H9 (cell line): ENCODE data around the gene RHOH. TPM values are rescaled to one million over a fixed set of nuclear protein-coding genes. Genes with fewer than 3 reads are reported as not detected.
A peak's percentile ranks its signal among the peaks of the same experiment; 100 is the strongest.

Experiments
- DNase-seq: peaks from one replicate; pipeline ENCODE4 v3.0.0-alpha.2; 2017
- H2AFZ ChIP-seq: one replicate; pipeline ENCODE4 v1.6.1; 2013; ENCODE audit warnings: mild to moderate bottlenecking, low read length, control low read depth, moderate library complexity
- H2AK5ac ChIP-seq: 2 replicates; pipeline ENCODE4 v1.6.1; 2013; ENCODE audit warnings: low read length, control low read depth, mixed read lengths; ENCODE audit not compliant: insufficient read length
- H2BK120ac ChIP-seq: one replicate; pipeline ENCODE4 v1.6.1; 2013; ENCODE audit warnings: low read depth, mild to moderate bottlenecking, low read length, control low read depth, inconsistent platforms; ENCODE audit not compliant: poor library complexity, severe bottlenecking
- H2BK12ac ChIP-seq: 2 replicates; pipeline ENCODE4 v1.6.1; 2013; ENCODE audit warnings: low read length, control low read depth, mixed read lengths, low read depth; ENCODE audit not compliant: insufficient read length
- H2BK15ac ChIP-seq: 2 replicates; pipeline ENCODE4 v1.6.1; 2013; ENCODE audit warnings: low read depth, low read length, control low read depth
- H2BK20ac ChIP-seq: one replicate; pipeline ENCODE4 v1.6.1; 2013; ENCODE audit warnings: low read depth, mild to moderate bottlenecking, low read length, control low read depth, inconsistent platforms; ENCODE audit not compliant: poor library complexity, severe bottlenecking
- H2BK5ac ChIP-seq: 2 replicates; pipeline ENCODE4 v1.6.1; 2013; ENCODE audit warnings: low read length, control low read depth, mixed read lengths; ENCODE audit not compliant: insufficient read length
- H3K14ac ChIP-seq: 2 replicates; pipeline ENCODE4 v1.6.1; 2013; ENCODE audit warnings: low read length, control low read depth; ENCODE audit not compliant: insufficient read depth
- H3K18ac ChIP-seq: 2 replicates; pipeline ENCODE4 v1.6.1; 2013; ENCODE audit warnings: low read depth, mild to moderate bottlenecking, mixed read lengths, low read length, control low read depth; ENCODE audit not compliant: insufficient read length
- H3K23ac ChIP-seq: 2 replicates; pipeline ENCODE4 v1.6.1; 2013; ENCODE audit warnings: low read length, control low read depth, mixed read lengths, low read depth; ENCODE audit not compliant: insufficient read length
- H3K23me2 ChIP-seq: 2 replicates; pipeline ENCODE4 v1.6.1; 2013; ENCODE audit warnings: low read depth, mild to moderate bottlenecking, mixed read lengths, low read length, control low read depth; ENCODE audit not compliant: insufficient read length, poor library complexity, severe bottlenecking
- H3K27ac ChIP-seq: 2 replicates; pipeline ENCODE4 v1.5.1; 2013; ENCODE audit warnings: low read length, control low read depth, mixed read lengths, low read depth; ENCODE audit not compliant: insufficient read length
- H3K27me3 ChIP-seq: 2 replicates; pipeline ENCODE4 v1.6.1; 2013; ENCODE audit warnings: low read length, control low read depth, inconsistent platforms; ENCODE audit not compliant: insufficient read depth
- H3K4ac ChIP-seq: 2 replicates; pipeline ENCODE4 v1.6.1; 2013; ENCODE audit warnings: low read depth, mild to moderate bottlenecking, control low read depth, inconsistent platforms, low read length, moderate library complexity
- H3K4me1 ChIP-seq: 2 replicates; pipeline ENCODE4 v1.6.1; 2013; ENCODE audit warnings: low read length, control low read depth, inconsistent platforms; ENCODE audit not compliant: insufficient read depth
- H3K4me2 ChIP-seq: 2 replicates; pipeline ENCODE4 v1.6.1; 2013; ENCODE audit warnings: low read length, control low read depth, mixed read lengths; ENCODE audit not compliant: insufficient read length, insufficient read depth
- H3K56ac ChIP-seq: 2 replicates; pipeline ENCODE4 v1.6.1; 2013; ENCODE audit warnings: low read depth, mild to moderate bottlenecking, mixed read lengths, low read length, control low read depth; ENCODE audit not compliant: insufficient read length
- H3K79me1 ChIP-seq: 2 replicates; pipeline ENCODE4 v1.6.1; 2013; ENCODE audit warnings: low read depth, mild to moderate bottlenecking, moderate library complexity, low read length, control low read depth, inconsistent platforms; ENCODE audit not compliant: insufficient read depth, poor library complexity, severe bottlenecking
- H3K79me2 ChIP-seq: 2 replicates; pipeline ENCODE4 v1.6.1; 2013; ENCODE audit warnings: low read length, control low read depth, inconsistent platforms; ENCODE audit not compliant: insufficient read depth
- H3K9ac ChIP-seq: 2 replicates; pipeline ENCODE4 v1.6.1; 2013; ENCODE audit warnings: low read length, control low read depth, mixed read lengths; ENCODE audit not compliant: insufficient read length; ENCODE audit errors: extremely low read depth
- H3K9me3 ChIP-seq: one replicate; pipeline ENCODE4 v1.6.1; 2013; ENCODE audit warnings: low read depth, low read length, inconsistent platforms; ENCODE audit not compliant: control insufficient read depth
- H3T11ph ChIP-seq: one replicate; pipeline ENCODE4 v1.6.1; 2013; ENCODE audit warnings: mild to moderate bottlenecking, low read length, control low read depth, inconsistent platforms
- H4K20me1 ChIP-seq: one replicate; pipeline ENCODE4 v1.6.1; 2013; ENCODE audit not compliant: control insufficient read depth, insufficient read length, insufficient read depth
- H4K5ac ChIP-seq: 2 replicates; pipeline ENCODE4 v1.6.1; 2013; ENCODE audit warnings: low read depth, mild to moderate bottlenecking, mixed read lengths, low read length, control low read depth; ENCODE audit not compliant: insufficient read length
- H4K8ac ChIP-seq: replicated peaks from 2 replicates; pipeline ENCODE4 v1.6.1; 2013; ENCODE audit warnings: low read length, control low read depth, mixed read lengths, low read depth; ENCODE audit not compliant: insufficient read length
- H4K91ac ChIP-seq: 2 replicates; pipeline ENCODE4 v1.6.1; 2013; ENCODE audit warnings: low read depth, mild to moderate bottlenecking, moderate library complexity, mixed read lengths, low read length, control low read depth; ENCODE audit not compliant: insufficient read length
- H3K27ac Mint-ChIP-seq, 3 experiments: 2 replicates in 2 of 3; 3 replicates in 1 of 3; pipeline ENCODE4 v1.8.0; 2020 to 2021; ENCODE audit warnings: mixed read lengths in 3 of 3, mild to moderate bottlenecking in 1 of 3, moderate library complexity in 1 of 3
- H3K27me3 Mint-ChIP-seq: 2 replicates; pipeline ENCODE4 v1.8.0; 2021; ENCODE audit warnings: low read depth, mild to moderate bottlenecking, moderate library complexity, mixed read lengths
- H3K36me3 Mint-ChIP-seq, 3 experiments: 2 replicates in 2 of 3; 3 replicates in 1 of 3; pipeline ENCODE4 v1.8.0; 2020 to 2021; ENCODE audit warnings: low read depth in 3 of 3, mixed read lengths in 3 of 3; ENCODE audit not compliant: insufficient read depth in 1 of 3
- H3K4me1 Mint-ChIP-seq, 2 experiments: 2 replicates each; pipeline ENCODE4 v1.8.0; 2020; ENCODE audit warnings: mixed read lengths in 2 of 2
- H3K4me3 Mint-ChIP-seq, 2 experiments: 2 replicates in 1 of 2; 3 replicates in 1 of 2; pipeline ENCODE4 v1.8.0; 2020 to 2021; ENCODE audit warnings: mild to moderate bottlenecking in 2 of 2, mixed read lengths in 2 of 2, moderate library complexity in 1 of 2
- H3K9me3 Mint-ChIP-seq, 2 experiments: 2 replicates in 1 of 2; 3 replicates in 1 of 2; pipeline ENCODE4 v1.8.0; 2020; ENCODE audit warnings: mild to moderate bottlenecking in 2 of 2, mixed read lengths in 2 of 2, moderate library complexity in 1 of 2
- WGBS: extraction: QIAGEN DNeasy Blood & Tissue Kit; methylation state at CpG from one replicate; pipeline ENCODE4 v1.1.7; 2013; ENCODE audit warnings: missing lambda C conversion rate, low lambda C conversion rate, mixed read lengths; ENCODE audit not compliant: insufficient read length; ENCODE audit errors: extremely low coverage; 5-methylcytosine and 5-hydroxymethylcytosine counted together
- total RNA-seq: library from RNA; stranded (reverse); gene quantifications from 2 replicates; pipeline ENCODE4 v1.2.1, GENCODE V29; 2021
- TF ChIP-seq, protein P1 (sequence below): fragments of 200-600 bp; sonication (generic); conservative IDR thresholded peaks from 3 replicates; pipeline ENCODE4 v1.8.0; 2021; ENCODE audit warnings: antibody characterized with exemption, mild to moderate bottlenecking

Gene RHOH
- total RNA-seq, 1 experiment from 2014 or later = 7.1 TPM

DNA sequence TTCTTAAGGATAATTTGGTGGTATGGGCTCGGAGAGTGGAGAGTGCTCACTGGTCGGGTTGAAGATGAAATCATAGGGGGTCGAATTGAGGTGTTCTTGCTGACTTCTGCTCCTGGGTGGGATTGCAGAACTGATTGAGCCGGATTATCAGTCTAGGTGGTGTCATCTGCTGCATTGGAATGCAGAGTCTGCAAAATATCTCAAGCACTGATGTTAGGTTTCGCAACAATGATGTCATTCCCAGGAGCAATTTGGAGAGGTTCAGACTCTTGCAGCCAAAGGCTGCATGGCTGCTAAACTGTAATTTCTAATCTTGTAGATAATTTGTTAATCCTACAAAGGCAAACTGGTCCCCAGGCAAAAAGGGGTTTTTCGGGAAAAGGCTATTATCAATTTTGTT, 67.7 kb downstream of the RHOH start:
- Histone ChIP-seq H3K27ac (no peak overlapping the region), H3K23ac (no peak overlapping the region), H3T11ph (no peak overlapping the region), H3K27me3 (no peaks in the 10 kb centered on the region), H2AFZ (no peak overlapping the region), H3K4me2 (no peak overlapping the region), H3K4me1 (no peaks in the 10 kb centered on the region), H3K4ac (no peak overlapping the region), H2AK5ac (no peak overlapping the region), H4K8ac (no peak overlapping the region), H2BK20ac (no peak overlapping the region), H4K20me1 (no peaks in the 10 kb centered on the region), H2BK120ac (no peak overlapping the region), H2BK15ac (no peak overlapping the region), H3K18ac (no peak overlapping the region), H4K5ac (no peak overlapping the region), H3K79me1 (no peaks in the 10 kb centered on the region), H3K9me3 (no peaks in the 10 kb centered on the region), H4K91ac (no peak overlapping the region), H2BK5ac (no peak overlapping the region), H3K9ac (no peak overlapping the region), H2BK12ac (no peak overlapping the region), H3K23me2 (no peaks in the 10 kb centered on the region), H3K14ac (no peak overlapping the region), H3K79me2 (no peaks in the 10 kb centered on the region), H3K56ac (no peak overlapping the region)
- Mint-ChIP-seq H3K36me3 (peaks cover 0 to 2% (median 0%) of the 10 kb centered on the region in 3 experiments; a peak in 3 of 7 replicates), H3K27me3 (no peaks in the 10 kb centered on the region; the same call in 1 of the 2 replicates), H3K27ac (peak overlapping the region in 2 of 3 experiments; percentile 1 to 42; a peak in 2 of 7 replicates), H3K4me1 (peaks cover 27 to 30% of the 10 kb centered on the region in 2 experiments), H3K9me3 (peaks cover 3% of the 10 kb centered on the region in 2 experiments; a peak in 2 of 5 replicates), H3K4me3 (no peak overlapping the region)
- no peak for DNase-seq
- WGBS = no CpG with 5 or more reads among the region's 6 CpGs
- TF ChIP-seq, protein P1, sequence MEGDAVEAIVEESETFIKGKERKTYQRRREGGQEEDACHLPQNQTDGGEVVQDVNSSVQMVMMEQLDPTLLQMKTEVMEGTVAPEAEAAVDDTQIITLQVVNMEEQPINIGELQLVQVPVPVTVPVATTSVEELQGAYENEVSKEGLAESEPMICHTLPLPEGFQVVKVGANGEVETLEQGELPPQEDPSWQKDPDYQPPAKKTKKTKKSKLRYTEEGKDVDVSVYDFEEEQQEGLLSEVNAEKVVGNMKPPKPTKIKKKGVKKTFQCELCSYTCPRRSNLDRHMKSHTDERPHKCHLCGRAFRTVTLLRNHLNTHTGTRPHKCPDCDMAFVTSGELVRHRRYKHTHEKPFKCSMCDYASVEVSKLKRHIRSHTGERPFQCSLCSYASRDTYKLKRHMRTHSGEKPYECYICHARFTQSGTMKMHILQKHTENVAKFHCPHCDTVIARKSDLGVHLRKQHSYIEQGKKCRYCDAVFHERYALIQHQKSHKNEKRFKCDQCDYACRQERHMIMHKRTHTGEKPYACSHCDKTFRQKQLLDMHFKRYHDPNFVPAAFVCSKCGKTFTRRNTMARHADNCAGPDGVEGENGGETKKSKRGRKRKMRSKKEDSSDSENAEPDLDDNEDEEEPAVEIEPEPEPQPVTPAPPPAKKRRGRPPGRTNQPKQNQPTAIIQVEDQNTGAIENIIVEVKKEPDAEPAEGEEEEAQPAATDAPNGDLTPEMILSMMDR = no peak
